ENCODE data around the gene STARD7.

DNA sequence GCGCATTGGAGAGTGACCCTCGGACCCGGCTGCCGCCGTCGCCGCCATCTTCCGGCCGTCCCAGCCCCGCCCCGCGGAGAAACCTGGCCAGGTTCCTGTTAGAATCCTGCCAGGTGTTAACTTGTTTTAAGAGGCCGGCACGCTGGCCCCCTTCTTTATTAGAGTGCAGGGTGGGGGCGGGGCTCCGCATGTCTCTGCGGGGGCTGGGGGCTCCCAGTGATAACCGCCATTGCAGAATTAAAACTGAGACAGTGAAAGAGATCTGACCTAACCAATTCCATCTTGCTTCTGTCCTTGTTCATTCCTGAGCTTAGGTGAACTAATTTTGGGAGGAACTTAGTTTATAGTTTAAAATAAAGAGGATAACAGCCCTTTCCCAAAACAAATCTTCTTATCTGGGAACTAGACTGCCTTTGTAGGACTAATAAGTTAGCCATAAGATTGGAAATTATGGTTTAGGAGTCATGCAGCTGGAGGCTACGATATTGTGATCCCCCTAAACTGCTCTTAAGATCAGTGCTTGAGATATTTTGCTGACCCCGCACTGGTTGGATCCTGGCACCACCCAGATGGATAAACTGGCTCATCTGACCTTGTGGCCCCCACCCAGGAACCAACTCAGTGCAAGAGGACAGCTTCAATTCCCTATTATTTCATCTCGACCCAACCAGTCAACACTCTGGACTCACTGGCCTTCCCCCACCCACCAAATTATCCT is 543 bp upstream of the STARD7 start:
- TF ChIP-seq, protein P1, sequence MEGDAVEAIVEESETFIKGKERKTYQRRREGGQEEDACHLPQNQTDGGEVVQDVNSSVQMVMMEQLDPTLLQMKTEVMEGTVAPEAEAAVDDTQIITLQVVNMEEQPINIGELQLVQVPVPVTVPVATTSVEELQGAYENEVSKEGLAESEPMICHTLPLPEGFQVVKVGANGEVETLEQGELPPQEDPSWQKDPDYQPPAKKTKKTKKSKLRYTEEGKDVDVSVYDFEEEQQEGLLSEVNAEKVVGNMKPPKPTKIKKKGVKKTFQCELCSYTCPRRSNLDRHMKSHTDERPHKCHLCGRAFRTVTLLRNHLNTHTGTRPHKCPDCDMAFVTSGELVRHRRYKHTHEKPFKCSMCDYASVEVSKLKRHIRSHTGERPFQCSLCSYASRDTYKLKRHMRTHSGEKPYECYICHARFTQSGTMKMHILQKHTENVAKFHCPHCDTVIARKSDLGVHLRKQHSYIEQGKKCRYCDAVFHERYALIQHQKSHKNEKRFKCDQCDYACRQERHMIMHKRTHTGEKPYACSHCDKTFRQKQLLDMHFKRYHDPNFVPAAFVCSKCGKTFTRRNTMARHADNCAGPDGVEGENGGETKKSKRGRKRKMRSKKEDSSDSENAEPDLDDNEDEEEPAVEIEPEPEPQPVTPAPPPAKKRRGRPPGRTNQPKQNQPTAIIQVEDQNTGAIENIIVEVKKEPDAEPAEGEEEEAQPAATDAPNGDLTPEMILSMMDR (IDR thresholded peaks at IDR 0.05), result no peak
- TF ChIP-seq POLR2A (IDR thresholded peaks at IDR 0.05) (no peak), POLR2AphosphoS5 (IDR thresholded peaks at IDR 0.05) (no peak), EP300 (IDR thresholded peaks at IDR 0.05) (no peak)
